ENCODE results near the gene MPP4.

MPP4 gene

DNA sequence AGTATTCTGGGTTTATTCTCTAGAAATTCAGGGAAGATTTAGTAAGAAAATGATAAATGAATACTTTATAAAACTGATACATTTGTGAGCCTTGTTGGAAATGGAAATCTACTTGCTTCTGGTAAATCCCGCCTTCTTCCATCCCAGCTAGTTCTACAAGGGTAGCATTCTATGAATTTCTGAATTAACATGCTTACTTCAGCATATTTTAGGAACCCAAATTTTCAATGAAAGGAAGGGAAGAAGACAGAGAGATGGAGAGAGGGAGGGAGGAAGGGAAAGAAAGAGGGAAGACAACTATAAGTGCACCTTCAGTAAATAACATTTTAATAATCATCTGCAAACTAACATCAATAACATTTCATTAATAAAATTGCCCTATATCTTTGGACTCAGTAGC lies 28.6 kb downstream of the MPP4 start:
- DNase-seq: no peak

DNA sequence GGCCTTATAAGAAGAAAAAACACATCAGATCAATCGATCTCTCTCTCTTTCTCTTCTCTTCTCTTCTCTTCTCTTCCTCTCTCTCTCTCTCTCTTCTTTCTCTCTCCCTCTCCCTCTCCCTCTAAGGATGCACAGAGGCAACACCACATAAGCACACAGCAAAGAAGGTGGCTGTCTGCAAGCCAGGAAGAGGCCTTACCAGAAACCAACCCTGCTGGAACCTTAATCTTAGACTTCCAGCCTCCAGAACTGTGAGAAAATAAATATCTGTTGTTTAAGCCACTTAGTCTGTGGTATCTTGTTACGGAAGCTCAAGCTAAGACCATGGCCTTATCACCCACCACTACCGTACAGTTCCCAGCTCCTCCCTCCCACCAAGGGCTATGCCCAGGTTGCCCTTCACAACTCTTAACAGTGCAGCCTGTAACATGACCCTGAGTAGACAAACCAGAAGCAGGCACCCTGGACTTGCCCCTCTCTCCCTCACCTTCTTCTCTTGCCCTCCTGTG lies 30.0 kb downstream of the MPP4 start:
- DNase-seq: no peak

- no peak for DNase-seq
These were observed 34.1 kb downstream of the MPP4 start for GRCh38 chr2:201664334-201664733.

DNA sequence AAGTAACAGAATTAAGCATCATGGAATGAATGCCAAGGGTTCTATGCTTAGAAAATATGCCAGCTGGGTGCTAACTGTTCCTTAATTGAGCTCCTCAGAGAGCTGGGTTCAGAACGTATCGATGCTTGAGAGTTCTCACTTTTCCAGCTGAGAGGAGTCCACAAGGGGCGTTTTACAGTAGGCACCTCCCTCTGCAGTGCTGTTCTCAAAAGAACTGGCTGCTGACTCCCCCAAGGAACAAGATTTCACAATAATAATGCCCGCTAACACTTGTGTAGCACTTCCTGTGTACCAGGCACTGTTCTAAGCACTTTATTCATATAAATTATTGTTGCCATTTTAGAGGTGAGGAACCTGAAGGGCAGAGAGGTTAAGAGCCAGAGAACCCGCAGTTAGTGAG lies 37.1 kb downstream of the MPP4 start:
- DNase-seq: no peak

- no peak for DNase-seq
These were observed 38.0 kb downstream of the MPP4 start for GRCh38 chr2:201660293-201660895.

- no peak for DNase-seq
These were observed 41.7 kb downstream of the MPP4 start for GRCh38 chr2:201656740-201657139.

- DNase-seq: peak; percentile 37
These were observed 42.3 kb downstream of the MPP4 start for GRCh38 chr2:201656102-201656501.

DNA sequence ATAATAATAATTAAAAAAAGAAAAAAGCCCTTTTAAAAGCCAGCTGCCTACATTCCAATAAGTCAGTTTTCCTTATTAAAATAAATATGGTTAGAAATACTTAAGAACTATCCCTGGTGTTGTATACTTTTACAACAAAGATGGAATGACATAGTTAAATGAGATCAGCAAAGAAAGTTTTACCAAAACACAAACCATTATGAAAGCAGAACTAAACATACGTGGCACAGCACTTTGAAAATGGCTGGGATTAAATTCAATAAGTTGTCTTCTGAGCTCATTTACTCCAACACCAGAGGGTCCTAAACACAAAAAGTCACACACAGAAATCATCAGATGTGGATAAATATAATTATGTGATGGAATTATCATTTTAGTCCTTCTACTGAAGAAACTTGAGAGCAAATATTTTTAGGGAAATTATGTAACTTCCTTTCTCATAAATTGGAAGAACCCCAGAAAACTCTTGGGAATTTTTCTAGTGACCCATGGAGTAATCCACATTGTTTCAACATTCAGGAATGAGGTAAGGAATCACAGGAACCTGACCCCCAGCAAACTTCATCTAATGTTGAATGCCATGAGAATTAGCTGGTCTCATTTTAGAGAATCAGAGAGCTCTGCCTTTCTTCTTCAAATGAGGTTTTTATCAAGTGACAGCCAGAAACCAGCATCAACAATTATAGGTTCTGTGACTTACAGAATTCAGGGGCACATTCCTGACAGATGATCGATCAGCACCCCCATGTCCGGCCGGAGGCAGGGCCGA lies 43.6 kb downstream of the MPP4 start:
- no peak for DNase-seq

DNA sequence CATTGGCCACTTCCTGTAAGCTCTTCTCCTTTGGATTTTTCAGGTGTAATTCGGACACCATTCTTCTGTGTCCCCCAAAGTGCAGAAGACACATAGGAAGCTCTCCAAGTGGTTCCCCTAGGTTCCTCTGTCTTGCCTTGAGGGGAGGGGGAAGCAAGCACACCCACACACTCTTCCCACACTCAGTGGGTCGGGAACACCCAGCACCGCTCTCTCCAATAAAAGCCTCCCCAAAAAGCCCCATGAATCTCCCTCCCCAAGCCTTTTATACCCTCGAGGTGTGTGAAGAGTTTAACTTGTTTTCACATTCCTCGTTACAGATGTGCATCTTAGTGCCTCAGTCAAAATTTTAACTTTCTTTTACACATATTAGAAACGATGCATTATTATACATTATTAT lies 45.2 kb downstream of the MPP4 start:
- DNase-seq: no peak

DNA sequence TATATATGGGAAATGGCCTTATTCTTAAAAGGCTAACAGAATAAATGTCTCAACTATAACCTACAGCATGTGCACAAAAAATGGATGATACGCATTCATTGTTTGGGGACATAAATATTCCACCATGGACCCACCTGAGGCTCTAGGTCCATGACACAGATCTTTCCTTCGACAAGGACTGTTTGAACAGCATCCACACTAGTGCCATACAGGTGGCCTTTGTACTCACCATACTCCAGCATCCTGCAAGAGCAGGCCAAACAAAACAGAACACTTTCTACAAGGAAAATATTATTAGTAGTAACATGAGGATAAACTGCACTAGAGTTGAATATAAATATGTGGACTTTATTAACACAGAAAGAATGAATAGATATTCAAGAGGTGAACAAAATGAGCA lies 49.0 kb downstream of the MPP4 start:
- no peak for DNase-seq

GRCh38 chr2:201647431-201647830 lies 51.0 kb downstream of the MPP4 start:
- DNase-seq: no peak

DNA sequence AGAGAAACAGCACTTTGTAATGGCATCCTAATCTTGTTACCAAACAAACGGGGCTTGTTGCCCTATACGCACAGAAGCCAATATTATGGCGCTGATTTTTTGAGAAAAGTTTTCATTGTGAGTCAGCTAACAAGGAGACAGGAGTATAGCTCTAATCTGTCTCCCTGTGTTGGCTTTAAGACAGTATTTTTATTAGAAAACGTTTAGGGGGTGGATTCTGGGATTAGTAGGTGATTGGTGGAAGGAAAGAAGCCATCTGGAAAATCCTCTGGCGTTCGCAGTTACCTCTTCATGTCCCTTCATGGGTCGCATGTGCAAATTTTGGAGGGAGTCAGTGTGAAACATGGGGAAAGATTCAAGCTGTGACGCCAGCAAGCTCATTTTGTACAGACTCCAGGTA lies 54.4 kb downstream of the MPP4 start:
- no peak for DNase-seq

GRCh38 chr2:201643216-201643890 lies 55.1 kb downstream of the MPP4 start, which contains the start of gene TMEM237:
TSS of gene TMEM237 (minus strand) at chr2:201643503. CDS start at chr2:201643400, 103 bp downstream.
- peak; percentile 56 for DNase-seq

DNA sequence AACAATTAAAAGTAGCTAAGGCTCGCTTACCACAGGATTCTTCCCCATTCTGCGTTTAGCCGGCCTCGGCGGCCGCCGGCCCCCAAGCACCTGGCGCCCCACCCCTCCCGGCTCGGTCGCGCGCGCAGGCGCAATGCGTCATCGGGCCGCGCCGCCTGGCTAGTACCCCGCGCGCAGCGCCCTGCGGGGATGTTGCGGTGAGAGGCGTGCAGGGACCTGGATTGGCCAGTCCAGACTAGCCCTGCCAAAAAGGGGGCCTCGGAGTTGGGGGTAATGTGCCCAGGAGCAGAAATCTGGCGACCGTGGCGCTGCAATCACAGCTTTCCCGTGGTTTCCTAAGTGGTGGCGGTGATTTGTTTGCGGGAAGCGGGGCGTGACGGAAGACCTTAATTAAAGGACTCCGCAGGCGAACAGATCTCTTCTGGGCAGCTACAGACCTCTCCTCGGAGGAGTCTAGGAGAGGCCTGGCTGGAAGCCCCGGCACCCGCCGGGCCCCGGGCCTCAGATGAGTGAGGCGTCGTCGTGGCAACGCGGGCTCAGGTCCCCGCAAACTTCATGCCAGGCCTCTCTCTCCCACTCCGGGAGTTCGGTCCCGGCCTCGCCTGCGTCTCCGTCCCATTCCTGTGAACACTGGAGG lies 55.7 kb downstream of the MPP4 start:
- peak; percentile 79 for DNase-seq

GRCh38 chr2:201642086-201642578 lies 56.3 kb downstream of the MPP4 start:
- DNase-seq: no peak

DNA sequence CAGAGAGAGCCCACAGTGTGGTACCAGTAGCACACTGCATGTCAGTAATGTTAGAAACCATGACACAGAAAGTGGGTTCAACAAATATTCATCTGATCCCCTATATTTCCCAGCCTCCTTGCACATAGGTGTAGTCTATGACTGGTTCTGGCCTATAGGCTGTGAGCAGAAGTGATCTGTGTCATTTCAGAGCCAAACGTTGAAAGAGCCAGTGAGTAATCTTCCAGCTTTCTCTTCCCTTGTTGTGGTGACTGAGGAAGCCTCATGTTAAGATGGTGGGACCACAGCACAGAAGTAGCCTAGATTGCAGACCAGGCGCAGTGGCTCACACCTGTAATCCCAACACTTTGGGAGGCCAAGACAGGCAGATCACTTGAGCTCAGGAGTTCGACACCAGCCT lies 59.2 kb downstream of the MPP4 start:
- DNase-seq: no peak

- no peak for DNase-seq
These were observed 60.1 kb downstream of the MPP4 start for GRCh38 chr2:201638326-201638725.

GRCh38 chr2:201633661-201634249 lies 64.7 kb downstream of the MPP4 start:
- no peak for DNase-seq

DNA sequence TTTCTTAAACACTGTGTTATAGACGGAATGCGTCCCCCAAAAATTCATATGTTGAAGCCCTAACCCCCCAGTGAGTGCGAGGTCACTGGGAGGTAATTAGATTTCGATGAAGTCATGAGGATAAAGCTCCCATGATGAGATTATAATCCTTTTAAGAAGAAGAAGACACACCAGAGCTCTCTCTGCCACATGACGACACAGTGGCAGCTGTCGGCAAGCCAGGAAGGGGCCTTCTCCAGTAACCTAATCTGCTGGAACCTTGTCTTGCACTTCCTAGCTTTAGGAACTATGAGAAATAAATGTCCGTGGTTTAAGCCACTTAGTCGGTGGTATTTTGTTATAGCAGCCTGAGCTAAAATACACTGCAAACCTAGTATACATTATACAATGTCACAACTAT lies 67.4 kb downstream of the MPP4 start:
- no peak for DNase-seq

DNA sequence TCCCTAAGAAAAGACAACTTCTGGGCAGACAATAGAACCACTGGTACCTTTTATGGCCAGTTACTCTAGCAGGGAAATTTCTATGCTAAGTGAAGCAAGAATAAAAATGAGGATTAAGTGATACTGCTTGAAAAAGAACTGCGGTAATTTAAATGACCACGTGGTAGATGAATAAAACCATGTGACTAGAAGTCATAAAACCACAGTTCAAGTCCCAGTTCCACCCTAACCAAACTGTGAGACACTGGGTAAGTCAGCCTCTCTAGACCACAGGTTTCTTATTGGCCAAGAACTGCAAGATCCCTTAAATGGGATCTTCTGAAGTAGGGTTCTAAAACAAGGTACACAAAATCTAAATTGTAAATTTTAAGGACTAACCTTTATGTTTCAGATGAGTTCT lies 67.9 kb downstream of the MPP4 start:
- no peak for DNase-seq

DNA sequence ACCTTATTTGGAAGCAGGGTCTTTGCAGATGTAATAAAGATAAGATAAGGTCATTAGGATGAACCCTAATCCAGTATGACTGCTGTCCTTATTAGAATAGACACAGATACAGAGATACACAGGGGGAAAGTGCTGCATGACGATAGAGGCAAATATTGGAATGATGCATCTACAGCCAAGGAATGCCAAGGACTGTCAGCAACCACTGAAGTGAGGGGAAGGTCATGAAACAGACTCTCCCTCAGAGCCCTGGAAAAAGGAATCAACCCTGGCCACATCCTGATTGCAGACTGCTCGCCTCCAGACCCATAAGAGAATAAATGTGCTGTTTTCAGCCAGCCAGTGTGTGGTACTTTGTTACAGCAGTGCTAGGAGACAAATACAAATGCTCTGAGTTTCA lies 69.9 kb downstream of the MPP4 start:
- no peak for DNase-seq

DNA sequence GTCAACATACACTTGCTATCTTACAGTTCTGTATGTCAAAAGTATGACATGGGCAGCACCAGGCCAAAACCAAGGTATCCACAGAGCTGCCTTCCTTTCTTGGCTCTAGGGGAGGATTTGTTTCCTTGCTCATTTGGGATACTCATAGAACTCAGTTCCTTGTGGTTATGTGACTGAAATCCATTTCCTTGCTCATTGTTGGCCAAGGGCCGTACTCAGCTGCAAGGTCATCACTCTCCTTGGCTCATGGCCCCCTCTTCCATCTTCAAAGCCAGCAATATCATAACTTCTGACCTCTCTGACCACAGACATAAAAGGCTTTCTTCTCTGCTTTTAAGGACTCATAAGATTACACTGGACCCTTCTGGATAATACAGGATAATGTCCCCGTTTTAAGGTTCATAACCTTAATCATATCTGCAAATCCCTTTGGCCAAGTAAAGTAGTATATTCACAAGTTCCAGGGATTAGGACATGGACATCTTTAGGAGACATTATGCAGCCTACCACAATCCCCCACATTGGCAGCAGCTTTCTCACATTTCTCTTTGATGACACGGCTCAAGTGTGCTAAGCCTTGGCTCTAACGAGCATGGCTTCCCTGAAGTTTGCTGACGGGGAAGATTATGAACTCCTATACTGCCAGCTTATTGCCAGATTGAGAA lies 76.0 kb downstream of the MPP4 start:
- no peak for DNase-seq
